ENCODE data around the gene LRMDA.

DNA sequence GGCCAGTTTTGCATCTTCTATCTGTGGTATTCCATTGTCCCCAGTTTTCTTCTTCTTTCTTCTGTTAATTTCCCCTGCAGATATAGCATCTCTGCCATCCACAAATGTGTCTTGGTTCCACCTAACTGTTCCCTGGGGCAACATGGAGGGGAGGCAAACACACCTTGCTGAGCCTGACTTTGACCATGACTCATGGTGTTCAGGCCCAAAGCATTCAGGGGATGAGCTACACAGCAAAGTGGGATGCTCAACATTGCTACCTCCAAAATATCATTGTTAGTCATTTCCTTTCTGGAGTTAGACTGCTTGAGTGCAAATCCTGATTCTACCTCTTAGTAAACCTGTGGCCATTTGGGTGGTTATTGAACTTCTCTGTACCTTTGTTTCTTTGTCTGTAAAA is 542.7 kb downstream of the LRMDA start:
- TF ChIP-seq, protein P1, sequence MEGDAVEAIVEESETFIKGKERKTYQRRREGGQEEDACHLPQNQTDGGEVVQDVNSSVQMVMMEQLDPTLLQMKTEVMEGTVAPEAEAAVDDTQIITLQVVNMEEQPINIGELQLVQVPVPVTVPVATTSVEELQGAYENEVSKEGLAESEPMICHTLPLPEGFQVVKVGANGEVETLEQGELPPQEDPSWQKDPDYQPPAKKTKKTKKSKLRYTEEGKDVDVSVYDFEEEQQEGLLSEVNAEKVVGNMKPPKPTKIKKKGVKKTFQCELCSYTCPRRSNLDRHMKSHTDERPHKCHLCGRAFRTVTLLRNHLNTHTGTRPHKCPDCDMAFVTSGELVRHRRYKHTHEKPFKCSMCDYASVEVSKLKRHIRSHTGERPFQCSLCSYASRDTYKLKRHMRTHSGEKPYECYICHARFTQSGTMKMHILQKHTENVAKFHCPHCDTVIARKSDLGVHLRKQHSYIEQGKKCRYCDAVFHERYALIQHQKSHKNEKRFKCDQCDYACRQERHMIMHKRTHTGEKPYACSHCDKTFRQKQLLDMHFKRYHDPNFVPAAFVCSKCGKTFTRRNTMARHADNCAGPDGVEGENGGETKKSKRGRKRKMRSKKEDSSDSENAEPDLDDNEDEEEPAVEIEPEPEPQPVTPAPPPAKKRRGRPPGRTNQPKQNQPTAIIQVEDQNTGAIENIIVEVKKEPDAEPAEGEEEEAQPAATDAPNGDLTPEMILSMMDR (optimal IDR thresholded peaks at IDR 0.05 in 1 of 3, IDR thresholded peaks at IDR 0.05 in 1 of 3, conservative IDR thresholded peaks at IDR 0.05 in 1 of 3; ENCODE audit: extremely low read depth in 1 of 3, insufficient read depth in 2 of 3, low read length in 3 of 3) = no peak
- TF ChIP-seq EZH2 (IDR thresholded peaks at IDR 0.05; ENCODE audit: low read length) = no peak

Data from keratinocyte (primary cell).